Non-pigmented ciliary epithelial cell (primary cell): ENCODE results near the gene WDR19.
"Not testable (repeated sequence)": the region's sequence is repeated elsewhere in the genome, so short reads cannot be mapped to it uniquely, and the experiment has no call there.

Experiments used
- DNase-seq: peaks from one replicate; pipeline ENCODE4 v3.0.0-alpha.2; 2010; ENCODE audit warnings: low read depth

Gene WDR19

GRCh38 chr4:39181905-39182638, at the start of gene WDR19:
Gene WDR19 (plus strand): TSS chr4:39182529. CDS start chr4:39182558, 29 bp downstream.
- peak; percentile 98 for DNase-seq

- no peak for DNase-seq
These were observed 48.7 kb upstream of the WDR19 start for GRCh38 chr4:39133623-39134022.

- DNase-seq, result no peak
These were observed 47.5 kb upstream of the WDR19 start for GRCh38 chr4:39134683-39135306.

GRCh38 chr4:39138227-39138626, 44.1 kb upstream of the WDR19 start:
- not testable (repeated sequence) for DNase-seq

- no peak for DNase-seq
These were observed 36.1 kb upstream of the WDR19 start for GRCh38 chr4:39146211-39146610.

- no peak for DNase-seq
These were observed 28.3 kb upstream of the WDR19 start for GRCh38 chr4:39154009-39154408.

- no peak for DNase-seq
These were observed 24.8 kb upstream of the WDR19 start for GRCh38 chr4:39157520-39157919.

GRCh38 chr4:39166177-39166576, 16.2 kb upstream of the WDR19 start:
- no peak for DNase-seq

GRCh38 chr4:39166669-39167068, 15.7 kb upstream of the WDR19 start:
- no peak for DNase-seq

- no peak for DNase-seq
These were observed 12.9 kb upstream of the WDR19 start for GRCh38 chr4:39169426-39169825.

- DNase-seq, result no peak
These were observed 12.0 kb upstream of the WDR19 start for GRCh38 chr4:39170301-39170700.

GRCh38 chr4:39178706-39179105, 3.6 kb upstream of the WDR19 start:
- DNase-seq, result no peak

GRCh38 chr4:39179681-39180080, 2.6 kb upstream of the WDR19 start:
- no peak for DNase-seq

GRCh38 chr4:39180629-39181028, 1.7 kb upstream of the WDR19 start:
- not testable (repeated sequence) for DNase-seq

- no peak for DNase-seq
These were observed 817 bp upstream of the WDR19 start for GRCh38 chr4:39181520-39181904.

- DNase-seq, result no peak
These were observed 19.6 kb downstream of the WDR19 start for GRCh38 chr4:39201963-39202362.

- no peak for DNase-seq
These were observed 22.2 kb downstream of the WDR19 start for GRCh38 chr4:39204543-39204942.

- DNase-seq, result no peak
These were observed 22.7 kb downstream of the WDR19 start for GRCh38 chr4:39205000-39205399.

GRCh38 chr4:39205476-39205875, 23.1 kb downstream of the WDR19 start:
- DNase-seq, result no peak

GRCh38 chr4:39227906-39228305, 45.6 kb downstream of the WDR19 start:
- no peak for DNase-seq

GRCh38 chr4:39228377-39228776, 46.0 kb downstream of the WDR19 start:
- no peak for DNase-seq

GRCh38 chr4:39230462-39230861, 48.1 kb downstream of the WDR19 start:
- DNase-seq, result no peak

- no peak for DNase-seq
These were observed 49.3 kb downstream of the WDR19 start for GRCh38 chr4:39231660-39232059.

GRCh38 chr4:39232100-39232499, 49.8 kb downstream of the WDR19 start:
- DNase-seq, result no peak
